Measurements from ENCODE around the gene PDE1A.

- TF ChIP-seq CTCF (IDR thresholded peaks at IDR 0.05) (no peak), POLR2A (IDR thresholded peaks at IDR 0.05) (no peak)
These were observed 10.0 kb downstream of the PDE1A start for GRCh38 chr2:182416861-182417260.

Measured in adrenal gland (tissue), 5 donors.